ENCODE data around the gene RINT1. TPM values are rescaled to one million over a fixed set of nuclear protein-coding genes. Genes with fewer than 3 reads are reported as not detected.

Gene RINT1
- polyA plus RNA-seq (14.8 to 23.6 TPM (median 17.4 TPM) in 3 replicates), polyA minus RNA-seq (5.7 to 30.6 TPM (median 17.6 TPM) in 3 replicates)
- 41.8 TPM for polyA plus RNA-seq (2011; ENCODE audit: low read depth)
- 9.2 and 15.5 TPM in 2 replicates for polyA plus RNA-seq (2011; cell fraction: cytosol; rRNA removed)
- polyA plus RNA-seq (2011; cell fraction: nucleus; rRNA removed), result 22.1 and 22.4 TPM in 2 replicates
- polyA plus RNA-seq (2012; ENCODE audit: low replicate concordance), result 15.7 and 16.2 TPM in 2 replicates
- 23.2 TPM for polyA minus RNA-seq (2011; cell fraction: cytosol; rRNA and poly(A)+ RNA removed)
- 12.0 and 18.2 TPM in 2 replicates for polyA minus RNA-seq (2011; cell fraction: nucleus; rRNA and poly(A)+ RNA removed)

GRCh38 chr7:105531792-105532671 is at the start of gene RINT1:
Gene RINT1, plus strand, starts transcription at chr7:105532201. Its CDS starts 115 bp downstream, at chr7:105532316.
- Histone ChIP-seq H3K9me3 (ENCODE audit: control insufficient read depth, low read depth, low read length) (no peaks in the 10 kb centered on the region), H3K4me1 (ENCODE audit: control insufficient read depth, extremely low read depth, insufficient read depth, low read length) (peaks cover 4% of the 10 kb centered on the region), H3K9me1 (ENCODE audit: control insufficient read depth, extremely low read depth, insufficient read depth, low read length) (no peaks in the 10 kb centered on the region), H3K4me2 (ENCODE audit: control insufficient read depth, extremely low read depth, insufficient read depth, low read depth, low read length) (peak within 1 kb of the TSS; percentile 72), H4K20me1 (ENCODE audit: control insufficient read depth, extremely low read depth, insufficient read depth, low read length) (no peaks in the 10 kb centered on the region), H3K27me3 (ENCODE audit: control insufficient read depth, extremely low read depth, insufficient read depth, low read length) (no peaks in the 10 kb centered on the region), H2AFZ (ENCODE audit: control insufficient read depth, low read length) (peak within 1 kb of the TSS; percentile 99), H3K36me3 (ENCODE audit: control insufficient read depth in 2 of 2, extremely low read depth in 1 of 2, insufficient read depth in 2 of 2, low read length in 2 of 2) (peaks cover 3 to 4% of the 10 kb centered on the region in 2 experiments), H3K79me2 (ENCODE audit: control insufficient read depth, insufficient read depth, low read length) (peaks cover 28% of the 10 kb centered on the region), H3K27ac (ENCODE audit: control insufficient read depth, insufficient read depth, low read length) (peak within 1 kb of the TSS; percentile 84), H3K4me3 (ENCODE audit: control insufficient read depth in 2 of 3, extremely low read depth in 1 of 3, insufficient read depth in 2 of 3, low read depth in 1 of 3, low read length in 3 of 3) (peak within 1 kb of the TSS; percentile 81 to 100 (median 97)), H3K9ac (ENCODE audit: control insufficient read depth, extremely low read depth, insufficient read depth, low read length) (peak within 1 kb of the TSS; percentile 96)
- dilution Hi-C loops (cut with MboI; ENCODE audit: extremely low pct_ligation_motif_present, low sequenced_read_pairs), result no loop called here
- DNase-seq (ENCODE audit: low read depth, low spot score) (peak; percentile 44), FAIRE-seq (peak; percentile 34)
- no peak for TF ChIP-seq EZH2 (IDR thresholded peaks at IDR 0.05; ENCODE audit: low read length)
- peak; percentile 81 to 84 (median 82) for TF ChIP-seq CTCF (optimal IDR thresholded peaks at IDR 0.05 in 1 of 3, IDR thresholded peaks at IDR 0.05 in 1 of 3, conservative IDR thresholded peaks at IDR 0.05 in 1 of 3; ENCODE audit: extremely low read depth in 1 of 3, insufficient read depth in 2 of 3, low read length in 3 of 3)

GRCh38 chr7:105487579-105488571 is 44.1 kb upstream of the RINT1 start:
- Histone ChIP-seq H3K9ac (ENCODE audit: control insufficient read depth, extremely low read depth, insufficient read depth, low read length) (no peak overlapping the region), H3K4me3 (ENCODE audit: control insufficient read depth in 2 of 3, extremely low read depth in 1 of 3, insufficient read depth in 2 of 3, low read depth in 1 of 3, low read length in 3 of 3) (no peak overlapping the region), H3K79me2 (ENCODE audit: control insufficient read depth, insufficient read depth, low read length) (no peaks in the 10 kb centered on the region), H3K4me2 (ENCODE audit: control insufficient read depth, extremely low read depth, insufficient read depth, low read depth, low read length) (no peak overlapping the region), H3K4me1 (ENCODE audit: control insufficient read depth, extremely low read depth, insufficient read depth, low read length) (peaks cover 6% of the 10 kb centered on the region), H3K27ac (ENCODE audit: control insufficient read depth, insufficient read depth, low read length) (no peak overlapping the region), H3K27me3 (ENCODE audit: control insufficient read depth, extremely low read depth, insufficient read depth, low read length) (no peaks in the 10 kb centered on the region), H2AFZ (ENCODE audit: control insufficient read depth, low read length) (no peak overlapping the region), H3K9me1 (ENCODE audit: control insufficient read depth, extremely low read depth, insufficient read depth, low read length) (no peaks in the 10 kb centered on the region), H3K36me3 (ENCODE audit: control insufficient read depth in 2 of 2, extremely low read depth in 1 of 2, insufficient read depth in 2 of 2, low read length in 2 of 2) (peaks cover 9 to 15% of the 10 kb centered on the region in 2 experiments), H4K20me1 (ENCODE audit: control insufficient read depth, extremely low read depth, insufficient read depth, low read length) (no peaks in the 10 kb centered on the region), H3K9me3 (ENCODE audit: control insufficient read depth, low read depth, low read length) (no peaks in the 10 kb centered on the region)
- dilution Hi-C loops (cut with MboI; ENCODE audit: extremely low pct_ligation_motif_present, low sequenced_read_pairs), result no loop called here
- DNase-seq (ENCODE audit: low read depth, low spot score), result no peak
- TF ChIP-seq EZH2 (IDR thresholded peaks at IDR 0.05; ENCODE audit: low read length) (no peak), CTCF (optimal IDR thresholded peaks at IDR 0.05 in 1 of 3, IDR thresholded peaks at IDR 0.05 in 1 of 3, conservative IDR thresholded peaks at IDR 0.05 in 1 of 3; ENCODE audit: extremely low read depth in 1 of 3, insufficient read depth in 2 of 3, low read length in 3 of 3) (peak in 1 of 3 experiments; percentile 30)
- FAIRE-seq, result no peak

Data from keratinocyte (primary cell).